GM18870 (cell line): ENCODE results near the gene SS18L1.

Experiments used
- ATAC-seq: cut with Tn5 transposase; IDR thresholded peaks from one replicate; pipeline ENCODE4 v1.9.1; 2021; ENCODE audit warnings: moderate library complexity; ENCODE audit not compliant: unreplicated experiment

Gene SS18L1

GRCh38 chr20:62191781-62192559 is 48.4 kb downstream of the SS18L1 start:
- no peak for ATAC-seq

GRCh38 chr20:62192635-62193034 is 49.1 kb downstream of the SS18L1 start:
- ATAC-seq: no peak

- ATAC-seq: no peak
These were observed 49.8 kb downstream of the SS18L1 start for GRCh38 chr20:62193079-62194025.

GRCh38 chr20:62195075-62195405 is 51.5 kb downstream of the SS18L1 start:
- no peak for ATAC-seq

GRCh38 chr20:62195736-62196135 is 52.2 kb downstream of the SS18L1 start:
- ATAC-seq: no peak

GRCh38 chr20:62196286-62196685 is 52.7 kb downstream of the SS18L1 start:
- ATAC-seq: no peak

- ATAC-seq: no peak
These were observed 53.7 kb downstream of the SS18L1 start for GRCh38 chr20:62197311-62197710.

- no peak for ATAC-seq
These were observed 54.2 kb downstream of the SS18L1 start for GRCh38 chr20:62197801-62198200.

- ATAC-seq: no peak
These were observed 54.9 kb downstream of the SS18L1 start for GRCh38 chr20:62198496-62198895.

GRCh38 chr20:62198931-62199330 is 55.4 kb downstream of the SS18L1 start:
- no peak for ATAC-seq

- no peak for ATAC-seq
These were observed 57.1 kb downstream of the SS18L1 start for GRCh38 chr20:62200491-62201172.

GRCh38 chr20:62201173-62202082 is 57.9 kb downstream of the SS18L1 start:
- ATAC-seq: no peak

GRCh38 chr20:62202083-62202395 is 58.5 kb downstream of the SS18L1 start:
- ATAC-seq: no peak

- no peak for ATAC-seq
These were observed 59.3 kb downstream of the SS18L1 start for GRCh38 chr20:62202676-62203377.

- no peak for ATAC-seq
These were observed 59.9 kb downstream of the SS18L1 start for GRCh38 chr20:62203378-62204030.

- no peak for ATAC-seq
These were observed 62.2 kb downstream of the SS18L1 start for GRCh38 chr20:62205618-62206387.

GRCh38 chr20:62206388-62206775 is 62.8 kb downstream of the SS18L1 start:
- ATAC-seq: no peak

GRCh38 chr20:62208061-62208794 is 64.7 kb downstream of the SS18L1 start:
- no peak for ATAC-seq
